ENCODE measurements around the gene ELMO1. TPM values are rescaled to one million over a fixed set of nuclear protein-coding genes. Genes with fewer than 3 reads are reported as not detected.

The ELMO1 gene
- total RNA-seq, 1 donor from 2014 or later, result not detected

DNA sequence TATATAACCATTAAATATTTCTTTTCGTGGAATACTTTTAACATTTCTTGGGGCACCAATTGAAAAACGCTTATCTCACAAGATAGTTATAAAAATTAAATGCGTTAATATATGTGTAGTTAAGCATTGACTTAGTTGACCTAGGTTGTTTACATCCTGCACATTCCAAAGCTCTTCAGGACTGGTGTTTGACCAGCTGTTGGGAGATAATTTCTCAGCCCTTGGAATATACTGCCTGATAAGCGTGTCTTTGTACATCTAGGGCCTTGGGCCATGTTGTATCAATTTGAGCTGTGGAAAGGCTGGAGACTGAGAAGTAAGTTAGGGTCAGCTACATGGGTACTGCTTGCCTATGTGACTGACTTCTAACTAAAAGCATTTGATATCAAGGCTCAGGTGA lies 634.4 kb downstream of the ELMO1 start:
- no peaks in the 10 kb centered on the region for H3K4me1 Mint-ChIP-seq (ENCODE audit: unreplicated experiment)
- no peak overlapping the region for H3K4me3 Mint-ChIP-seq (ENCODE audit: unreplicated experiment)
- TF ChIP-seq, protein P1, sequence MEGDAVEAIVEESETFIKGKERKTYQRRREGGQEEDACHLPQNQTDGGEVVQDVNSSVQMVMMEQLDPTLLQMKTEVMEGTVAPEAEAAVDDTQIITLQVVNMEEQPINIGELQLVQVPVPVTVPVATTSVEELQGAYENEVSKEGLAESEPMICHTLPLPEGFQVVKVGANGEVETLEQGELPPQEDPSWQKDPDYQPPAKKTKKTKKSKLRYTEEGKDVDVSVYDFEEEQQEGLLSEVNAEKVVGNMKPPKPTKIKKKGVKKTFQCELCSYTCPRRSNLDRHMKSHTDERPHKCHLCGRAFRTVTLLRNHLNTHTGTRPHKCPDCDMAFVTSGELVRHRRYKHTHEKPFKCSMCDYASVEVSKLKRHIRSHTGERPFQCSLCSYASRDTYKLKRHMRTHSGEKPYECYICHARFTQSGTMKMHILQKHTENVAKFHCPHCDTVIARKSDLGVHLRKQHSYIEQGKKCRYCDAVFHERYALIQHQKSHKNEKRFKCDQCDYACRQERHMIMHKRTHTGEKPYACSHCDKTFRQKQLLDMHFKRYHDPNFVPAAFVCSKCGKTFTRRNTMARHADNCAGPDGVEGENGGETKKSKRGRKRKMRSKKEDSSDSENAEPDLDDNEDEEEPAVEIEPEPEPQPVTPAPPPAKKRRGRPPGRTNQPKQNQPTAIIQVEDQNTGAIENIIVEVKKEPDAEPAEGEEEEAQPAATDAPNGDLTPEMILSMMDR (IDR thresholded peaks at IDR 0.05), result no peak
- H3K36me3 Mint-ChIP-seq (ENCODE audit: unreplicated experiment), result no peaks in the 10 kb centered on the region
- no peaks in the 10 kb centered on the region for H3K9me3 Mint-ChIP-seq (ENCODE audit: unreplicated experiment)
- no peak for DNase-seq (ENCODE audit: extremely low spot score, unreplicated experiment)
- peaks cover 4% of the 10 kb centered on the region for H3K27me3 Mint-ChIP-seq (ENCODE audit: unreplicated experiment)
- no peak overlapping the region for H3K27ac Mint-ChIP-seq (ENCODE audit: unreplicated experiment)

DNA sequence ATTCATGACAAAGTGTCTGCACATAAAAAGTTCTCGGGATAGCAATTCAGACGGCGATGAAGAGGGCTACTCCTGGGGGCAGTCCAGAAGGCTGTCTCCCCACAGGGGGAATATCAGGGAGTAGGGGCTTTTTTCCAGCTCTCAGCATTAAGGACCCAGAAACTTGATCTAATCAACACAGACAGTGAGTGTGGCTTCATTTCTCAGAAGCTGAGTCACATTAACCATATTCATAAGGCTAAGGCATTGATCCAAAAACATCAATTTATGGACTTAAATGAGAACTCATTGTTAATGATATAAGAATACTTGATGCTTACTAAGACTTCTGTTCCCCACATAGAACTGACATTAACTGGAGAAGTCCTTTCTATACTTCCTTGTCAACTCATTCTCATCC lies 636.9 kb downstream of the ELMO1 start:
- no peaks in the 10 kb centered on the region for H3K9me3 Mint-ChIP-seq (ENCODE audit: unreplicated experiment)
- H3K27me3 Mint-ChIP-seq (ENCODE audit: unreplicated experiment), result peaks cover 4% of the 10 kb centered on the region
- TF ChIP-seq, protein P1 (IDR thresholded peaks at IDR 0.05), result no peak
- H3K36me3 Mint-ChIP-seq (ENCODE audit: unreplicated experiment), result no peaks in the 10 kb centered on the region
- no peak for DNase-seq (ENCODE audit: extremely low spot score, unreplicated experiment)
- no peak overlapping the region for H3K4me3 Mint-ChIP-seq (ENCODE audit: unreplicated experiment)
- H3K4me1 Mint-ChIP-seq (ENCODE audit: unreplicated experiment), result no peaks in the 10 kb centered on the region
- H3K27ac Mint-ChIP-seq (ENCODE audit: unreplicated experiment), result no peak overlapping the region

DNA sequence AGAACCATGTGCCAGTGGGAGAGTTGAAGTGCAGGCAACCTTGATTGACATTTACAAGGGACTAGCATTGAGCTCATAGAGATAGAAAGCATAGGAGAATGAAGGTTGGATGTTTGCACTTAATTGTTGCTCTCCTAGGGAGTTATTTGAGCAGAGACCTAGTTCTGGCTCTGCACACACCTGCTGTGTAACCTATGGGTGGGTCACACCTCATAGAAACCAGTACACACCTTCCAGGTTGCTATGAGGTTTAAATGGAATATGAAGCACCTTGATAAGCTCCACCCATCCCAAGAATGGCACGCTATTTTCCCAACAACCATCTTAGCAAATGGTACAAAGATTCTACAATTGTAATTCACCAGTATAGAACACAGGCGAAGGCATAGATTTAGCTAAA lies 638.2 kb downstream of the ELMO1 start:
- no peak for DNase-seq (ENCODE audit: extremely low spot score, unreplicated experiment)
- Mint-ChIP-seq H3K9me3 (ENCODE audit: unreplicated experiment) (no peaks in the 10 kb centered on the region), H3K4me1 (ENCODE audit: unreplicated experiment) (no peaks in the 10 kb centered on the region), H3K36me3 (ENCODE audit: unreplicated experiment) (no peaks in the 10 kb centered on the region), H3K27ac (ENCODE audit: unreplicated experiment) (no peak overlapping the region), H3K4me3 (ENCODE audit: unreplicated experiment) (no peak overlapping the region), H3K27me3 (ENCODE audit: unreplicated experiment) (peaks cover 2% of the 10 kb centered on the region)
- TF ChIP-seq, protein P1 (IDR thresholded peaks at IDR 0.05), result no peak

DNA sequence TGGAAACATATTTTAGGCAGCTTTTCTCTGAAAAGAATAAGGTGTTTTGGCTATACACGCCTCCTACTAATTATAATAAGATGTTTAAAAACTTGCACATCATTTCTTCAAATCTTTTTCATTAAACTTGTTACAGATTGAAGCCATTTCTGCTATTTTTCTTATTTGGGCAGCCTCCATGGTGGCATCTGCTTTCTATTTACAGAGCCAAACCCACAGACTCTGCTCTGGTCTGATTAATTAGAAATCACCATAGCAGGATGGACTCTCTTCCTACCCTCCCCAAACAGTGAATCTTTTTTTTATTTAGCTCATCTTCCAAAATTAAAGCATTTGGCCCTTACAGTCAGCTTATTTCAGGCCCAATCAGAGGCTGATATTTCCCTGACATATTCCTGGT lies 638.6 kb downstream of the ELMO1 start:
- no peak for DNase-seq (ENCODE audit: extremely low spot score, unreplicated experiment)
- TF ChIP-seq, protein P1 (IDR thresholded peaks at IDR 0.05), result no peak

DNA sequence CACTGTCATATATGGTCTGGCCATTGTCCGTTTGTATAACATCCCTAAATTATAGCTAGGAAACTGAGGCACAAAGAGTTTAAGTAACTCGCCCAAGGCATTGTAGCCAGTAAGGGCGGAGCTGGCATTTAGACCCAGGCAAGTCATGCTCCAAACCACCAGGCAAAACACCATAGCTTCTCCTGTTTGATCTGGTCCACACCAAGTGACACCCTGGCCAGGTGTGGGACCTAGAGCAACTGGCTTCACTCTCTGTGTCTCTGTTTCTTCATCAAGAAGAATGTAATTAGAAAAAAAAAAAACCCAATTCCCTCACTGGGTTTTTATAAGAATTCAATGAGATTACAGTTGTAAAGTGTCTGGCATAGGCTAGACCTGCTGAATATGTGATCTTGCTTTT lies 639.2 kb downstream of the ELMO1 start:
- no peak for DNase-seq (ENCODE audit: extremely low spot score, unreplicated experiment)

More for the DNA sequence above, 638.6 kb downstream of the ELMO1 start:
- Mint-ChIP-seq H3K4me3 (ENCODE audit: unreplicated experiment) (no peak overlapping the region), H3K27ac (ENCODE audit: unreplicated experiment) (no peak overlapping the region), H3K36me3 (ENCODE audit: unreplicated experiment) (no peaks in the 10 kb centered on the region), H3K9me3 (ENCODE audit: unreplicated experiment) (no peaks in the 10 kb centered on the region), H3K27me3 (ENCODE audit: unreplicated experiment) (peaks cover 5% of the 10 kb centered on the region), H3K4me1 (ENCODE audit: unreplicated experiment) (no peaks in the 10 kb centered on the region)

More for the DNA sequence above, 639.2 kb downstream of the ELMO1 start:
- no peaks in the 10 kb centered on the region for H3K36me3 Mint-ChIP-seq (ENCODE audit: unreplicated experiment)
- H3K27me3 Mint-ChIP-seq (ENCODE audit: unreplicated experiment), result peaks cover 9% of the 10 kb centered on the region
- H3K27ac Mint-ChIP-seq (ENCODE audit: unreplicated experiment), result no peak overlapping the region
- H3K9me3 Mint-ChIP-seq (ENCODE audit: unreplicated experiment), result no peaks in the 10 kb centered on the region
- H3K4me1 Mint-ChIP-seq (ENCODE audit: unreplicated experiment), result no peaks in the 10 kb centered on the region
- TF ChIP-seq, protein P1 (IDR thresholded peaks at IDR 0.05), result no peak
- no peak overlapping the region for H3K4me3 Mint-ChIP-seq (ENCODE audit: unreplicated experiment)
